Kidney (tissue), 14 donors: ENCODE measurements around the gene CERK. TPM values are rescaled to one million over a fixed set of nuclear protein-coding genes. Genes with fewer than 3 reads are reported as not detected.
"Not testable (repeated sequence)": the region's sequence is repeated elsewhere in the genome, so short reads cannot be mapped to it uniquely, and the experiment has no call there.

Experiments
- DNase-seq, 5 donors: peaks; one replicate each; pipeline ENCODE4 v3.0.0-alpha.2; 2013 to 2020
- FAIRE-seq: peaks from 2 replicates; lab custom pipeline; 2012; peaks lifted over from hg19 to GRCh38; lab: Jason Lieb, UNC
- H3K27ac ChIP-seq, 2 donors: one replicate each; pipeline ENCODE4 v1.7.0; 2013; ENCODE audit warnings: low read depth in 2 of 2, low read length in 2 of 2, inconsistent platforms in 1 of 2
- H3K27me3 ChIP-seq: one replicate; pipeline ENCODE4 v1.7.1; 2013; ENCODE audit warnings: low read length, inconsistent platforms; ENCODE audit not compliant: control insufficient read depth, insufficient read depth
- H3K36me3 ChIP-seq, 3 donors: one replicate each; pipeline versions ENCODE4 v1.7.0 to v1.7.1; 2013; ENCODE audit warnings: low read length in 3 of 3, control low read depth in 1 of 3, inconsistent platforms in 1 of 3; ENCODE audit not compliant: insufficient read depth in 3 of 3, control insufficient read depth in 2 of 3
- H3K4me1 ChIP-seq, 3 donors: one replicate each; pipeline versions ENCODE4 v1.7.0 to v1.7.1; 2013; ENCODE audit warnings: low read length in 3 of 3, inconsistent platforms in 1 of 3, low read depth in 1 of 3; ENCODE audit not compliant: control insufficient read depth in 2 of 3, insufficient read depth in 2 of 3
- H3K4me3 ChIP-seq, 3 donors: one replicate each; pipeline versions ENCODE4 v1.7.0 to v1.8.1; 2013; ENCODE audit warnings: low read length in 3 of 3, control low read depth in 1 of 3, inconsistent platforms in 1 of 3
- H3K9ac ChIP-seq, 3 donors: one replicate each; pipeline versions ENCODE4 v1.7.0 to v1.7.1; 2013; ENCODE audit warnings: low read length in 3 of 3, control low read depth in 1 of 3, inconsistent platforms in 1 of 3
- H3K9me3 ChIP-seq, 3 donors: one replicate each; pipeline versions ENCODE4 v1.7.0 to v1.7.1; 2013; ENCODE audit warnings: low read length in 3 of 3, control low read depth in 1 of 3, inconsistent platforms in 1 of 3; ENCODE audit not compliant: control insufficient read depth in 2 of 3, insufficient read depth in 1 of 3
- intact Hi-C: fragments of 100-400 bp; cut with DNase I; formaldehyde crosslinking; loops from one replicate; pipeline ENCODE4 v1.11.1; 2022
- polyA plus RNA-seq: library from polyadenylated mRNA; stranded (reverse); fragments of 350-450 nt; fragmentation: Illumina TruSeq; extraction: RNeasy Lipid Tissue Mini Kit (QIAGEN cat#74804); gene quantifications from one replicate; pipeline ENCODE4 v1.2.3, GENCODE V29; 2014; ENCODE audit warnings: low read depth, low replicate concordance; ENCODE audit not compliant: insufficient read depth
- total RNA-seq: library from RNA; stranded (reverse); fragmentation: NEBNext Ultra II Directional; extraction: Animal tissue kit (Norgen Biotek cat#: 25700); gene quantifications from one replicate; pipeline ENCODE4 v1.2.1, GENCODE V29; 2021
- TF ChIP-seq, protein P1 (sequence below): IDR thresholded peaks from 3 replicates; pipeline ENCODE4 v1.5.1; 2012; ENCODE audit warnings: mild to moderate bottlenecking, moderate library complexity, borderline replicate concordance; ENCODE audit not compliant: insufficient read depth; ENCODE audit errors: extremely low read depth
- donor health status: control.
- donor health status: control.
- donor health status: control.
- donor health status: control.
- donor health status: control.
- donor health status: DM: yes; HTN: yes; CAD: no.
- donor health status: Normal renal cell carcinoma (clear cell type).

Gene CERK
- total and polyA plus RNA-seq, 2 donors from 2014 or later = 21.6 to 28.2 TPM

DNA sequence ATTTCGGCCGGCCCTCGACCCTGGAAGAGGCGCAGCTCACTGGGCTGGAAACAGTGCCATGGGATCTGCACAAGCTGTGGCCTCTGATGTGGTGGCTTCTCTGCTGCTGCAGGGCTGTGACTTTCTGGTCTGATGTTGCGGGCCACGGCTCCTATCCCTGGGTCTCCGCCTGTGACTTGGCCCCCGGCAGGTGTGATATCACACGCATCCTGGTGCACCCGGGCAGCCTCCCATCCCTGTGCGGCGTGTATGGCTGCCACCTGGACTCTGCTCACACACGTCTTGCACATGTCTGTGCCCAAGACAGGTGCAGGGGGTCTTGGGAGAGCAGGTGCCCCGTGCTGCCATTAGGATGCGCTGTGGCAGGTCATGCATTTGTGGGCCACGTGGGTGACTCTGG lies 86.7 kb downstream of the CERK start:
- peak overlapping the region in 1 of 2 donors; percentile 32 for H3K27ac ChIP-seq
- H3K9me3 ChIP-seq = no peaks in the 10 kb centered on the region
- H3K36me3 ChIP-seq = no peaks in the 10 kb centered on the region
- TF ChIP-seq, protein P1, sequence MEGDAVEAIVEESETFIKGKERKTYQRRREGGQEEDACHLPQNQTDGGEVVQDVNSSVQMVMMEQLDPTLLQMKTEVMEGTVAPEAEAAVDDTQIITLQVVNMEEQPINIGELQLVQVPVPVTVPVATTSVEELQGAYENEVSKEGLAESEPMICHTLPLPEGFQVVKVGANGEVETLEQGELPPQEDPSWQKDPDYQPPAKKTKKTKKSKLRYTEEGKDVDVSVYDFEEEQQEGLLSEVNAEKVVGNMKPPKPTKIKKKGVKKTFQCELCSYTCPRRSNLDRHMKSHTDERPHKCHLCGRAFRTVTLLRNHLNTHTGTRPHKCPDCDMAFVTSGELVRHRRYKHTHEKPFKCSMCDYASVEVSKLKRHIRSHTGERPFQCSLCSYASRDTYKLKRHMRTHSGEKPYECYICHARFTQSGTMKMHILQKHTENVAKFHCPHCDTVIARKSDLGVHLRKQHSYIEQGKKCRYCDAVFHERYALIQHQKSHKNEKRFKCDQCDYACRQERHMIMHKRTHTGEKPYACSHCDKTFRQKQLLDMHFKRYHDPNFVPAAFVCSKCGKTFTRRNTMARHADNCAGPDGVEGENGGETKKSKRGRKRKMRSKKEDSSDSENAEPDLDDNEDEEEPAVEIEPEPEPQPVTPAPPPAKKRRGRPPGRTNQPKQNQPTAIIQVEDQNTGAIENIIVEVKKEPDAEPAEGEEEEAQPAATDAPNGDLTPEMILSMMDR = no peak
- no peak overlapping the region for H3K9ac ChIP-seq
- FAIRE-seq (no peak), DNase-seq (no peak)
- no peaks in the 10 kb centered on the region for H3K27me3 ChIP-seq
- H3K4me3 ChIP-seq = no peak overlapping the region
- intact Hi-C loops = no loop called here
- peaks cover 4 to 20% (median 8%) of the 10 kb centered on the region in 3 donors for H3K4me1 ChIP-seq

DNA sequence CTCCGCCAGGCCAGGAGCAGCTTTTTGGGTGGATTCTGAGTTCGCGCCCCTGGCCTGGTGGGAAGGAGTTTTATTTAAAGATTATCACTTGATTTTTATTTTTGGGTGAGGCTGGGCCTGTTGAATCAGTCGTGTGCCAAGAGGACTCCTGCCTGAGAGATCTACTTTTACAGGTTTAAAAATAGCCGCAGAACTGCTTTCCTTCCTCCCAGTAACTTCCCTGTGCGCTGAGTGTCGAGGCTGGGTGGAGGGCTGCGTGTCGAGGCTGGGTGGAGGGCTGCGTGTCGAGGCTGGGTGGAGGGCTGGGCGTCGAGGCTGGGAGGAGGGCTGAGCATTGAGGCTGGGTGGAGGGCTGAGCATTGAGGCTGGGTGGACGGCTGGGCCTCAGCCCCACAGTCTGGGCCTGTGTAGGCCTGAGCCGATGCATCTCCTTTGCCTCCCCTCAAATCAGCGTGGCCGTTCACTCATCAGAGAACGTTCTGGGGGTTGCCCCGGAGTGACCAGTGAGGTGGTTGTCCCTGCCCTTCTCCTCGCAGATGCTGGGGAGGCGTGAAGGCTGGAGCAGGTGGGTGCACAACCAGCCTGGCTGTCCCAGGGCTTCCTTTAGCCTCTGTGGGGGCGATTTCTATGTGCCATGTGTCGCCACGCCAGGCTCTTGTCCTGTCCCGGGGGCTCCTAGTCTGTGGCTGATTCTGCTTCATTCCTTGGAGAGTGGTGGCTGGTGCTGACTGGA lies 87.8 kb downstream of the CERK start:
- Histone ChIP-seq H3K4me1 (peaks cover 4 to 23% (median 11%) of the 10 kb centered on the region in 3 donors), H3K27me3 (no peaks in the 10 kb centered on the region), H3K27ac (peak overlapping the region; percentile 32 to 41), H3K36me3 (no peaks in the 10 kb centered on the region), H3K9me3 (no peaks in the 10 kb centered on the region), H3K4me3 (no peak overlapping the region), H3K9ac (no peak overlapping the region)
- DNase-seq = no peak
- FAIRE-seq = no peak
- intact Hi-C loops = no loop called here
- TF ChIP-seq, protein P1 = no peak

DNA sequence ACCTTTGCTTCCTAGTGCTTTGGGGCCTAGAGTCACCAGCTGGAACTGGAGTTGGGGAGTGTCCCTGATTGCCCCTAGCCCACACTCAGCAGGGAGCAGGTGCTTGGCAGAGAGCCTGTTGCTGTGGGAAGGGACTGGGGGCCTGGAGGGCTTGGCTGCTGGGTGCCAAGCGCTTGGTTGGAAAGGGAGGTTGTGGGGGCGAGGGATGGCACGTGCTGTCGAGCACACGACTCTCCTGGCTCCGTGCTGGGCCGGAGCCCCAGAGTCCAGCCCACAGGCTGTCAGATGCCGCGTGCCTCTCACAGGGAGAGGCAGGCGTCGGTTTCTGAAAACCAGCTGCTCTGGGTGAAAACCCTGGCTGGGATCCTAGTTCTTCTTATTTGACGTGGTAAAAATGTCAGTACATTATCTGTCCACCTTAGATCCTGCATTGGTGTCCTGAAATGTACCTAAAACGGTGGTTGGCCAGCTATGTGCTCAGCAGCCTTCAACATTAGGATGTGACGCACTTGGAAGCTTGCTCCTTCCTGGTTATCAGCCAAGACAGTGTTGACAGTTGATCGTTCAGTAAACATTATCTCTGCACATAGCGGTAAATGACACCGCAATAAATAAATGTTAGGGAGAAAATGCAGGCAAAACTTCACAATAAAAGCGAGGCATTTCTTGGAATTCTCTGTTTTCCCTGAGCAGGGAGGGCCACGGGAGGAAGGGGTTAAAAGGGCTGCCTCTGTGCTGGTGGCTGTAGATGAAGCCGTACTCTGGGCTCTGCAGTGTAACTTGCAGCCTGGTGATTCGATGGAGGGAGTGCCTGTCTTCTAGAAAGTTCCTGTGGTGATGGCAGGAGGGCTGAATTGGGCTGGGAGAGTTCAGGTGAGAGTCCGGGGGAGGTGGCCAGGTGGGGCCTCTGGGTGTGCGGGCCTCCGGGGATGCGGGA lies 88.6 kb downstream of the CERK start:
- TF ChIP-seq, protein P1 = no peak
- intact Hi-C loops = no loop called here
- peak overlapping the region in 1 of 2 donors; percentile 41 for H3K27ac ChIP-seq
- H3K9ac ChIP-seq = no peak overlapping the region
- H3K4me1 ChIP-seq = peaks cover 4 to 23% (median 11%) of the 10 kb centered on the region in 3 donors
- FAIRE-seq = no peak
- H3K27me3 ChIP-seq = no peaks in the 10 kb centered on the region
- peak in 1 of 5 donors; percentile 54 for DNase-seq
- no peaks in the 10 kb centered on the region for H3K9me3 ChIP-seq
- no peaks in the 10 kb centered on the region for H3K36me3 ChIP-seq
- no peak overlapping the region for H3K4me3 ChIP-seq

DNA sequence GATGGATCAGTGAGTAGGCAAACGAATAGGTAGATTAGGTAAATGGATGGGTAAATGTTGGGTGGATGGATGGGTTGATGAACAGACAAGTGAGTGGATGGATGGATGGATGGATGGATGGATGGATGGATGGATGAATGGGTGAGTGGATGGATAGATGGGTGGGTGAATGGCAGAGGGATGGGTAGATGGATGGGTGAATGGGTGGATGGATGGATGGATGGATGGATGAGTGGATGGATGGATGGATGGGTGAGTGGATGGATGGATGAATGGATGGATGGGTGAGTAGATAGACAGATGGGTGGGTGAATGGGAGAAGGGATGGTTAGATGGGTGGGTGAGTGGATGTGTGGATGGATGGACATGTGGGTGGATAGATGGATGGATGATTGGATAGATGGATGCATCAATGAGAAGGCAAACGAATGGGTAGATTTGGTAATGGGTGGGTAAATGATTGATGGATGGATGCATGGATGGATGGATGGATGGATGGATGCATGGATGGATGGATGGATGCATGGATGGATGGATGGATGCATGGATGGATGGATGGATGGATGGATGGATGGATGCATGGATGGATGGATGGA lies 89.7 kb downstream of the CERK start:
- H3K27ac ChIP-seq, H3K36me3 ChIP-seq, FAIRE-seq, H3K4me3 ChIP-seq, intact Hi-C loops, DNase-seq, H3K9ac ChIP-seq, H3K27me3 ChIP-seq, H3K9me3 ChIP-seq: not testable (repeated sequence)
- peaks cover 4 to 20% (median 11%) of the 10 kb centered on the region in 3 donors for H3K4me1 ChIP-seq
